Measurements from ENCODE around the gene CRIP1. TPM values are rescaled to one million over a fixed set of nuclear protein-coding genes. Genes with fewer than 3 reads are reported as not detected.

Gene CRIP1
- total and polyA plus RNA-seq, 4 donors = 72.8 to 465 (median 301) TPM

- Histone ChIP-seq H3K27me3 (ENCODE audit: control insufficient read depth in 3 of 3, insufficient read depth in 3 of 3, low read length in 2 of 3) (no peaks in the 10 kb centered on the region), H3K9me3 (ENCODE audit: control insufficient read depth in 4 of 4, insufficient read depth in 3 of 4, low read length in 3 of 4) (peaks cover 0 to 2% (median 0%) of the 10 kb centered on the region in 4 donors), H3K36me3 (ENCODE audit: control insufficient read depth in 4 of 4, insufficient read depth in 4 of 4, low read length in 4 of 4) (peaks cover 0 to 3% (median 0%) of the 10 kb centered on the region in 4 donors), H3K4me3 (no peak overlapping the region), H3K27ac (ENCODE audit: low read depth in 1 of 2, low read length in 1 of 2) (no peak overlapping the region), H3K4me1 (ENCODE audit: control insufficient read depth in 5 of 5, insufficient read depth in 5 of 5, low read length in 5 of 5) (no peaks in the 10 kb centered on the region), H3K9ac (ENCODE audit: insufficient read depth in 1 of 2, low read length in 2 of 2) (no peak overlapping the region)
- ATAC-seq (ENCODE audit: insufficient read depth, low FRiP score) (no peak), DNase-seq (no peak)
- no peak for TF ChIP-seq CTCF (IDR thresholded peaks at IDR 0.05; ENCODE audit: control extremely low read depth, extremely low read depth)
- 91 to 94% methylated on average over 7 of the region's 7 CpGs for WGBS, 2 donors
Measured at GRCh38 chr14:105503296-105503640, 16.6 kb downstream of the CRIP1 start.

- ATAC-seq (ENCODE audit: insufficient read depth, low FRiP score) (no peak), DNase-seq (no peak)
- no peak overlapping the region for H3K27ac ChIP-seq (ENCODE audit: low read depth in 1 of 2, low read length in 1 of 2)
- TF ChIP-seq CTCF (IDR thresholded peaks at IDR 0.05; ENCODE audit: control extremely low read depth, extremely low read depth) = no peak
- peaks cover 0 to 2% (median 0%) of the 10 kb centered on the region in 4 donors for H3K9me3 ChIP-seq (ENCODE audit: control insufficient read depth in 4 of 4, insufficient read depth in 3 of 4, low read length in 3 of 4)
- H3K36me3 ChIP-seq (ENCODE audit: control insufficient read depth in 4 of 4, insufficient read depth in 4 of 4, low read length in 4 of 4) = no peaks in the 10 kb centered on the region
- H3K4me3 ChIP-seq = no peak overlapping the region
- no peak overlapping the region for H3K9ac ChIP-seq (ENCODE audit: insufficient read depth in 1 of 2, low read length in 2 of 2)
- WGBS, 2 donors = 79 to 80% methylated on average over 26 to 29 of the region's 29 CpGs
- H3K27me3 ChIP-seq (ENCODE audit: control insufficient read depth in 3 of 3, insufficient read depth in 3 of 3, low read length in 2 of 3) = no peaks in the 10 kb centered on the region
- H3K4me1 ChIP-seq (ENCODE audit: control insufficient read depth in 5 of 5, insufficient read depth in 5 of 5, low read length in 5 of 5) = no peaks in the 10 kb centered on the region
Measured at GRCh38 chr14:105503935-105504692, 17.4 kb downstream of the CRIP1 start.

- 91 to 93% methylated on average over 16 of the region's 16 CpGs for WGBS, 2 donors
- Histone ChIP-seq H3K9me3 (ENCODE audit: control insufficient read depth in 4 of 4, insufficient read depth in 3 of 4, low read length in 3 of 4) (peaks cover 0 to 2% (median 0%) of the 10 kb centered on the region in 4 donors), H3K36me3 (ENCODE audit: control insufficient read depth in 4 of 4, insufficient read depth in 4 of 4, low read length in 4 of 4) (no peaks in the 10 kb centered on the region), H3K27me3 (ENCODE audit: control insufficient read depth in 3 of 3, insufficient read depth in 3 of 3, low read length in 2 of 3) (no peaks in the 10 kb centered on the region), H3K4me3 (no peak overlapping the region), H3K27ac (ENCODE audit: low read depth in 1 of 2, low read length in 1 of 2) (no peak overlapping the region), H3K9ac (ENCODE audit: insufficient read depth in 1 of 2, low read length in 2 of 2) (no peak overlapping the region), H3K4me1 (ENCODE audit: control insufficient read depth in 5 of 5, insufficient read depth in 5 of 5, low read length in 5 of 5) (no peaks in the 10 kb centered on the region)
- DNase-seq = no peak
- ATAC-seq (ENCODE audit: insufficient read depth, low FRiP score) = no peak
- no peak for TF ChIP-seq CTCF (IDR thresholded peaks at IDR 0.05; ENCODE audit: control extremely low read depth, extremely low read depth)
Measured at GRCh38 chr14:105505101-105505500, 18.4 kb downstream of the CRIP1 start.

All from lung (tissue), 12 donors.